ENCODE data around the gene CHD5.

CHD5 gene

GRCh38 chr1:6200188-6200809 is 20.2 kb upstream of the CHD5 start:
- DNase-seq (ENCODE audit: low read depth): no peak

DNA sequence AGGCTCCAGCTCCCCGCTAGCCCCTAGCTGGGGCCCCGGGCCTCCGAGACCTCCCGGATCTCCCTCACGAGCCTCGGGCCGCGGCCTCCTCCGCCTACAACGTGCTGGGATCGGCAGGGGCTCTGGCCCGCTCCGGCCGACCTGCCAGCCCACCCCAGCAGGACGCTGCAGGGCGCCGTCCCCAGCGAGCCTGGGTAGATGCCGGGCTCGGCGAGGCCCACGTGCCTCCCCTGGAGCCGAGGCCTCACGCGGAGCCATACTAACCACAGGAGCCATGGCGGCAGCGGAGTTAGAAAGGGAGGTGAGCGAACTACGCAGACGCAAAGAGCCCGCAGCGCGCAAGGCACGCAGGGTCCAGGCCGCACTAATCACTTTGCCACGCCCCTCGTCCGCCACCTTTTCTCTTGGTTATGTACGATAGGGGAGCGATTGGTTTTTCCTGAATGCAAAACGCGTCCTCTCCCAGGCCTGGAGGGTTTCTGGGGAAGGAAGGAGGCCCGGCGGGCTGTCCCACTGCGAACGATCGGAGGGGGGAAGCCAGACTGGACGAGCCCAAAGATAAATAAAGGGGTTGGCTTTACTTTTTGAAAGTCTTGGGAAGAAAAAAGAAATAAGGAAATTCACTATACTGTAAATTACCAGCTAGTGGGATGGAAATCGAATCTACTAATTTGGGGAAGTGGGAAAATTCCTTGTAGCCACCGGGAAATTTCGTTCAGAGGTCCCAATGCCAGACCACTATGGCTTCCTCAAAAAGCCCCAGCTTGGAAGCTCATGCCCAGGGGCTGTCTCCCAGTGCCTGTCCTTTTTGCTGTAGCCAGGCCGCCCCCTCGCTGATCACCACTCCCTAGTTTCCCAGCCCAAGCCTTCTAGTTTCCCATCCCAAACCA is 19.4 kb upstream of the CHD5 start, which contains the start of gene RPL22:
Gene RPL22, minus strand, starts transcription at position 298 of the 890 bp plus-strand sequence. Its CDS starts 22 bp downstream, at position 276.
- DNase-seq (ENCODE audit: low read depth): peak; percentile 97

- DNase-seq (ENCODE audit: low read depth): no peak
Observed at GRCh38 chr1:6198646-6199297, 18.7 kb upstream of the CHD5 start.

- no peak for DNase-seq (ENCODE audit: low read depth)
Observed at GRCh38 chr1:6197746-6198427, 17.8 kb upstream of the CHD5 start.

GRCh38 chr1:6191968-6192367 is 11.8 kb upstream of the CHD5 start:
- DNase-seq (ENCODE audit: low read depth): no peak

GRCh38 chr1:6188466-6188865 is 8.3 kb upstream of the CHD5 start:
- DNase-seq (ENCODE audit: low read depth): no peak

- DNase-seq (ENCODE audit: low read depth): no peak
Observed at GRCh38 chr1:6185635-6186382, 5.7 kb upstream of the CHD5 start.

GRCh38 chr1:6185151-6185550 is 5.0 kb upstream of the CHD5 start:
- DNase-seq (ENCODE audit: low read depth): peak; percentile 47

- DNase-seq (ENCODE audit: low read depth): no peak
Observed at GRCh38 chr1:6184083-6184783, 4.1 kb upstream of the CHD5 start.

GRCh38 chr1:6183520-6183989 is 3.4 kb upstream of the CHD5 start:
- DNase-seq (ENCODE audit: low read depth): no peak

GRCh38 chr1:6181347-6181770 is 1.2 kb upstream of the CHD5 start:
- DNase-seq (ENCODE audit: low read depth): no peak

DNA sequence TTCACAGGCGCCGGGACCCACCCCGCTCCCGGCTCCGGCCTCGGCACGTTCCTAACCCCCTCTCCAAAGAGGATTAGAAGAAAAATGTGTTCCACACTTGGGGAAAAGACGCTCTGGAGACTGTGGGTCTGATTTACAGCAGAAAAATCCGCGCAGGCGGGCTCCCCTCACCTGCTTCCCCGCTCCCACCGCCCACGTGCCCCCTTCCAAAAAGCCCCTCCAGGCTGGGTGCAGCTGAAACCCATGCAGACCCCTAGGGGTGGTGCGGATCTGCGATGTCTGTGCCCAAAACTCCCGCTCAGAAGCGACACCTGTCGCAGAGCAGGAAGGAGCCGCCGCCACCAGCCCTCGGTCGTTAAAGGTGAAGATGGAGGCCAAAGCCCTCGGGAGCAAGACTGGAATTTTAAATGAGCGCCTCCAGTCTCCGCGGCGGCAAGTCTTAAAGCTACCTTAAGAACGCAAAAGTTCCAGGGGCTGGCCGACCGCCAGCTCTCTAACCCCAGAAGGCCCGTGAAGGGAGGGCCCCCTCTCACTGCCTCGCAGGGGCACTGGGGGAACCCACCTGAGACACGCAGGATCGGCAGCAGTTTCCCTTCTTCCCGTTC is 688 bp upstream of the CHD5 start:
- no peak for DNase-seq (ENCODE audit: low read depth)

GRCh38 chr1:6179564-6180175 is 451 bp downstream of the CHD5 start:
- DNase-seq (ENCODE audit: low read depth): no peak

DNA sequence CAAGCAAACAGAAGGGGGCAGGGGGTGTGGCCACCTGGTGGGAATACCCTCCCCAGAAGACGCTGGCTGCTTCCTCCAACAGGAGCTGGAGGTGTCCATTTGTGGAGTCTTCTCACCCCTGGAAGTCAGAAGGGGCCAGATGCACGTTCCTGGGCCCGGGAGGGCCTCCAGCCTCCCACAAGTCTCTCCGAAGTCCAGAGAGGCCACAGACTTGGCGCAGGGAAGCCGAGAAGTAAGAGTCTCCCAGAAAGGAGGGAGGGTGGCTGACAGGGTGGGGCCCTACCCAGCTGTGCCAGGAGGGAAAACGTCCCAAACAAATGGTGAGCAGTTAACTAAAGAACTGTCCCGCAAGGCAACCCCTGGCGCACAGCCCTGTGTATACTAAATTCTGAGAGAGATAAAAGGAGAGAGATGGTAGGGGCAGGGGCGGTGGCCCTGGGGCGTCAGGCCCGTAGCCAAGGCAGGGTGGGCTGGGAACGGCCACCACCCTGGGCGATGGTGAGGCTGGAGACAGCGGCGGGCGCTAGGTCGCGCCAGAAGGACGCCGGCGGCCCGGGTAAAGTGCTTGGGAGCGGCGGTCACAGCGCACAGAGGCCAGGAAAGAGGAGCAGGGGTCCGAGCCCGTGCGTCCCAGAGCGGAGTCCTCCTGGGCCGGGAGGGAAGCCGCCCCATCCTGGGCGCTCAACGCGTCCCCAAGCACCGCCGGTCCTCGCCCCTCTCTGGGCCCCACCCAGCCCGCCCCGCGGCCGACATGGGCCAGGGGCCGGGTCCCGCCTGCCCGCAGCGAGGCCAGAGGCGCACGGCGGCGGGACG is 1.2 kb downstream of the CHD5 start:
- DNase-seq (ENCODE audit: low read depth): no peak

GRCh38 chr1:6177681-6178380 is 2.3 kb downstream of the CHD5 start:
- no peak for DNase-seq (ENCODE audit: low read depth)

DNA sequence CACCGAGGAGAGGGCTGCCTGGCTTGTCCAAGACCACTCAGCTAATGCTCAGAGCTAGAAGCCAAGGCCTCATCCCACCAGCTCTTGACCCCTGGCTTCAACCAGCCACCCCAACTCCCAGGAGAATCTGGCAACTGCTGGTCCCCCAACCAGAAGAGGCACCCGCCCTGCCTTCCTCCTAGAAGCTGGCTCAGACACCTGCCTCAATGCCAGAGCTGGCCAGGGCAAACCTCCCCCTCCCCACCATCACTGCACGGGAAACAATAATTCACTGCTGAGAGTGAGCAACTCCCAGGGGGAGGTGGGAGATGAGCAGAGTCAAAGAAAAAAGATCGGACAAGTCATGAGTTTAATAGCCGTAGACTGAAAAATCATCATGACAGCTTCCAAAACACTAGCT is 3.3 kb downstream of the CHD5 start:
- DNase-seq (ENCODE audit: low read depth): no peak

- no peak for DNase-seq (ENCODE audit: low read depth)
Observed at GRCh38 chr1:6175411-6175828, 4.7 kb downstream of the CHD5 start.

All from GM04503 (cell line).